ENCODE measurements around the gene FAM237A.

DNA sequence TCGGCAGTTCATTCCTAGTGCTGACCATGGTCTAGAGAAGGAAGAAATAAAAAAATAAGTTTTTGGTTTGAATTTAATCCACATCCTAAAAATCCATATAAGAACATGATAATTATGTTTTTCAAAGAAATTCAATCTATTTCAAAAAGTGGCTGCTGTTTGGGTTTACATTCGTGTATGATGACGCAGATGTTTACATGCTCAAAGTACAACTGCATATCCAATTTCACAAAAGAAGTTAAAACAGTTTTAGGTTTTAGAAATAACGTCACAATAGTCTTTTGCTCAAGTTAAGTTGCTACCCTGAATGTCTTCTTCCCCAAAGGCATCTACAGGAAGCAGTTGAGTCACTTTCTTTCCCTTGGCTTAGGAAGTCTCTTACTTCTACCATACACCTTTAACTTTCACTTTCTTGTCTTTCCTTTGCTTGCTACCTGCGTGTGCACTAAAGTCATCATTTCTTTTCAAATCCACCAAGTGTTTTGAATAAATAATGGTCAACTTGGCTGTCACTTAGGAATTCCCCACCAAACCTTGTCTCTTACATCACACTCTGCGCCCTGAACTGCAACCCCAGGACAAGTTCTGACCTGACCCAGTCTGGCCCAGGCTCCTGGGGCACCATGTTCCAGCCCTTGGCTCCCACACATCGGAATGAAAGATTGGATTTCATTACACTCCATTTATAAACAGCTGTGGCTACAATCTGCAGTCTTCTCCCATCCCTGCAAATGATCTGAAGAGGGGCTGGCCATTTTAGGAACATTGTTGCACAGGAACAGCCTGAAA, 28.4 kb downstream of the FAM237A start:
- TF ChIP-seq, protein P1, sequence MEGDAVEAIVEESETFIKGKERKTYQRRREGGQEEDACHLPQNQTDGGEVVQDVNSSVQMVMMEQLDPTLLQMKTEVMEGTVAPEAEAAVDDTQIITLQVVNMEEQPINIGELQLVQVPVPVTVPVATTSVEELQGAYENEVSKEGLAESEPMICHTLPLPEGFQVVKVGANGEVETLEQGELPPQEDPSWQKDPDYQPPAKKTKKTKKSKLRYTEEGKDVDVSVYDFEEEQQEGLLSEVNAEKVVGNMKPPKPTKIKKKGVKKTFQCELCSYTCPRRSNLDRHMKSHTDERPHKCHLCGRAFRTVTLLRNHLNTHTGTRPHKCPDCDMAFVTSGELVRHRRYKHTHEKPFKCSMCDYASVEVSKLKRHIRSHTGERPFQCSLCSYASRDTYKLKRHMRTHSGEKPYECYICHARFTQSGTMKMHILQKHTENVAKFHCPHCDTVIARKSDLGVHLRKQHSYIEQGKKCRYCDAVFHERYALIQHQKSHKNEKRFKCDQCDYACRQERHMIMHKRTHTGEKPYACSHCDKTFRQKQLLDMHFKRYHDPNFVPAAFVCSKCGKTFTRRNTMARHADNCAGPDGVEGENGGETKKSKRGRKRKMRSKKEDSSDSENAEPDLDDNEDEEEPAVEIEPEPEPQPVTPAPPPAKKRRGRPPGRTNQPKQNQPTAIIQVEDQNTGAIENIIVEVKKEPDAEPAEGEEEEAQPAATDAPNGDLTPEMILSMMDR (IDR thresholded peaks at IDR 0.05): no peak
- no peak for TF ChIP-seq POLR2A (IDR thresholded peaks at IDR 0.05)
